RWPE2 (cell line): ENCODE measurements around the gene PLEKHG2.
A peak's percentile ranks its signal among the peaks of the same experiment; 100 is the strongest.

Source experiments
- ATAC-seq: fragments of 200-7000 bp; cut with Tn5 transposase; 3 replicates; pipeline ENCODE4 v1.9.1; 2021; ENCODE audit warnings: low read depth
- DNase-seq: peaks from one replicate; pipeline ENCODE4 v3.0.0-alpha.2; 2020; ENCODE audit warnings: low spot score
- H3K27ac ChIP-seq: fragments of 450-650 bp; 2 replicates; pipeline ENCODE4 v1.5.1; 2017; ENCODE audit warnings: mild to moderate bottlenecking; ENCODE audit not compliant: poor library complexity, severe bottlenecking
- H3K27me3 ChIP-seq: fragments of 250-450 bp; sonication (Bioruptor Pico); 2 replicates; pipeline ENCODE4 v1.5.1; 2021; ENCODE audit warnings: mild to moderate bottlenecking, moderate library complexity; ENCODE audit not compliant: insufficient read depth, poor library complexity, severe bottlenecking
- H3K36me3 ChIP-seq: fragments of 250-450 bp; sonication (Bioruptor Pico); 2 replicates; pipeline ENCODE4 v1.5.1; 2020; ENCODE audit warnings: low read depth, mild to moderate bottlenecking, moderate library complexity
- H3K4me1 ChIP-seq: fragments of 250-450 bp; sonication (Bioruptor Pico); 2 replicates; pipeline ENCODE4 v1.5.1; 2021; ENCODE audit warnings: mild to moderate bottlenecking, moderate library complexity; ENCODE audit not compliant: insufficient read depth, poor library complexity, severe bottlenecking
- H3K4me3 ChIP-seq: fragments of 250-450 bp; sonication (Bioruptor Pico); 2 replicates; pipeline ENCODE4 v1.5.1; 2021; ENCODE audit warnings: mild to moderate bottlenecking, moderate library complexity; ENCODE audit not compliant: severe bottlenecking
- H3K9me3 ChIP-seq: fragments of 250-450 bp; sonication (Bioruptor Pico); 2 replicates; pipeline ENCODE4 v1.5.1; 2021; ENCODE audit warnings: mild to moderate bottlenecking, moderate library complexity; ENCODE audit not compliant: severe bottlenecking
- TF ChIP-seq, protein P1 (sequence below): fragments of 450-650 bp; IDR thresholded peaks from one replicate; pipeline ENCODE4 v1.5.1; 2017; ENCODE audit warnings: mild to moderate bottlenecking, moderate library complexity; ENCODE audit not compliant: poor library complexity, severe bottlenecking

PLEKHG2 gene

DNA sequence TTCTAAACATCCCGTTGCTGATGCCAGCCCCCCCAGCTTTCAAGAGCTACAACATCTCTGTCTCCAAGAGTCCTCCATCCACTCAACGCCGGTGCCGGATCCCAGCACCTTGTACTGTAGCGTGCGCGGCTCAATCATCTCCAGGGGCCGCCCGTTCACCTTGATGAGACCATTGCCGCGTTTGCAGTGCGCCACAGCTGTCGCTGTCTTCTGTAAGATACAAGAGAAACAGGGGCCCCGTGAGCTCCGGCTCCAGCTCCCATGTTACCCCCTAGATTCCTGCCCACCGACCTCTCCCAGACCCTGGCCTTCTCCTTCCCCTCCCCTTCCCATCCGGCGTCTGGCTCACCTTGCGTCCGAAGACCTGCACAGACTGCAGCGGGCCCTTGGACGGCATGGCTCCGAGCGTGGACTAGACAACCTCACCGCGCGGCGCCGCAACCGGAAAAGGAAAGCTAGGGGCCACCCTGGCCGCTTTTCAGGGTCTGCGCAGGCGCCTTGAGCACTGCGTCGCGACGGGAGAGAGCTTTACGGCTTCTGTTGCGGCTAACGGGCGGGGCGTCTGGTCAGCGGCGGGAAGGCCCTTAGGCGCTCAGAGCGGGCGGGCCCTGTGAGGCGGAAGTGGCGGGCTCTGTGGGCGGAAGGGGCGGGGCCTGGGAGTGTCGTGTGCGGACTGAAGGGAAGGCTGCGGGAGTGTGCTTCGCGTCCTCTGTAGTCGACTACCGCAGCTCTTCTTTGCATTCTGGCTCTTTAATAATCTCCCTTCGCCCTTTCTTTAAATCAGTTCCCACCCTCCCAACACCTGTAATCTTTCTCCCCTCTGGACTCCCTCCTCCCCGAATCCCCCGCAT, 23.3 kb downstream of the PLEKHG2 start, which contains the start of gene RPS16:
Gene RPS16 (minus strand): TSS at position 451 of the 851 bp plus-strand sequence. CDS start 54 bp downstream, at position 397.
- TF ChIP-seq, protein P1, sequence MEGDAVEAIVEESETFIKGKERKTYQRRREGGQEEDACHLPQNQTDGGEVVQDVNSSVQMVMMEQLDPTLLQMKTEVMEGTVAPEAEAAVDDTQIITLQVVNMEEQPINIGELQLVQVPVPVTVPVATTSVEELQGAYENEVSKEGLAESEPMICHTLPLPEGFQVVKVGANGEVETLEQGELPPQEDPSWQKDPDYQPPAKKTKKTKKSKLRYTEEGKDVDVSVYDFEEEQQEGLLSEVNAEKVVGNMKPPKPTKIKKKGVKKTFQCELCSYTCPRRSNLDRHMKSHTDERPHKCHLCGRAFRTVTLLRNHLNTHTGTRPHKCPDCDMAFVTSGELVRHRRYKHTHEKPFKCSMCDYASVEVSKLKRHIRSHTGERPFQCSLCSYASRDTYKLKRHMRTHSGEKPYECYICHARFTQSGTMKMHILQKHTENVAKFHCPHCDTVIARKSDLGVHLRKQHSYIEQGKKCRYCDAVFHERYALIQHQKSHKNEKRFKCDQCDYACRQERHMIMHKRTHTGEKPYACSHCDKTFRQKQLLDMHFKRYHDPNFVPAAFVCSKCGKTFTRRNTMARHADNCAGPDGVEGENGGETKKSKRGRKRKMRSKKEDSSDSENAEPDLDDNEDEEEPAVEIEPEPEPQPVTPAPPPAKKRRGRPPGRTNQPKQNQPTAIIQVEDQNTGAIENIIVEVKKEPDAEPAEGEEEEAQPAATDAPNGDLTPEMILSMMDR = no peak
- Histone ChIP-seq H3K27me3 (no peaks in the 10 kb centered on the region), H3K9me3 (no peaks in the 10 kb centered on the region), H3K4me3 (peak within 1 kb of the TSS; percentile 89), H3K27ac (peak within 1 kb of the TSS; percentile 72), H3K36me3 (peaks cover 38% of the 10 kb centered on the region), H3K4me1 (peaks cover 20% of the 10 kb centered on the region)
- DNase-seq = peak; percentile 98
- peak; percentile 80 for ATAC-seq

DNA sequence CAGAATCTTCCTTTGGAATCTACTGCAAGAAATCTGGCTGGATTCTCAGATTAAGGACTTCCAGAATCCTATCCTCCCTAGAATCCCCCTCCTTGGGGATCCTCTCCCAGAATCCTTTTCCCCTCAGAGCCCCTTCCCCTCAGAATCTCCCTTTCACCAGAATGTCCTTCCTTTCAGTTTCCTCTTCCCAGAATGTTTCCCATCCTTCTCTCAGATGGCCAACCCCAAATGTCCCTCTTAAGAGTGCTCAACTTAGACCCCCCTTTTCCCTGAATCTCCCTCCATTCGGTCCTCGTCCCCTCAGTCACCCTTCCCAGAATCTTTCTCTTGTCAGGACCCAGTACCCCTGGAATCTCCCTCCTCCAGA, 23.9 kb downstream of the PLEKHG2 start:
- Histone ChIP-seq H3K4me1 (peaks cover 15% of the 10 kb centered on the region), H3K9me3 (no peaks in the 10 kb centered on the region), H3K27me3 (no peaks in the 10 kb centered on the region), H3K4me3 (peak overlapping the region; percentile 89), H3K36me3 (peaks cover 38% of the 10 kb centered on the region), H3K27ac (peak overlapping the region; percentile 72)
- ATAC-seq (no peak), DNase-seq (no peak)
- TF ChIP-seq, protein P1 = no peak

DNA sequence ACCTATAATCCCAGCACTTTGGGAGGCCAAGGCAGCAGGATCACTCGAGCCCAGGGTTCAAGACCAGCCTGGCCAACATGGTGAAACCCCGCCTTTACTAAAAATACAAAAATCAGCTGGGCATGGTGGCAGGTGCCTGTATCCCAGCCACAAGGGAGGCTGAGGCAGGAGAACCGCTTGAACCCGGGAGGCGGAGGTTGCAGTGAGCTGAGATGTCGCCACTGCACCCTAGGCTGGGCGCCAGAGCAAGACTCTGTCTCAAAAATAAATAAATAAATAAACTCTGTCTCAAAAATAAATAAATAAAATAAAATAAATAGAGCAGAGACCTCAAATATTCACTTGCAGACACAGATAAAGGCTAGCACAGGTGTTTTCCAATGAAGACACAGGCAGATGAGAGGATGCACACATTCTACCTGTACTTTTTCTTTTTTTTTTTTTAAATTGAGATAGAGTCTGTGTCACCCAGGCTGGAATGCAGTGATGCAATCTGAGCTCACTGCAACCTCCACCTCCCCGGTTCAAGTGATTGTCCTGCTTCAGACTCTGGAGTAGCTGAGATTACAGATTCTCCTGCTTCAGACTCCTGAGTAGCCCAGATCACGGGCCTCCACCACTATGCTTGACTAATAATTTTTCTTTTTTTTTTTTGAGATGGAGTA, 25.9 kb downstream of the PLEKHG2 start:
- H3K27me3 ChIP-seq = no peaks in the 10 kb centered on the region
- H3K36me3 ChIP-seq = peaks cover 22% of the 10 kb centered on the region
- H3K9me3 ChIP-seq = no peaks in the 10 kb centered on the region
- peaks cover 14% of the 10 kb centered on the region for H3K4me1 ChIP-seq
- TF ChIP-seq, protein P1 = no peak
- H3K27ac ChIP-seq = peak overlapping the region; percentile 4
- DNase-seq (no peak), ATAC-seq (peak; percentile 17; the same call in 2 of the 3 replicates)
- no peak overlapping the region for H3K4me3 ChIP-seq

DNA sequence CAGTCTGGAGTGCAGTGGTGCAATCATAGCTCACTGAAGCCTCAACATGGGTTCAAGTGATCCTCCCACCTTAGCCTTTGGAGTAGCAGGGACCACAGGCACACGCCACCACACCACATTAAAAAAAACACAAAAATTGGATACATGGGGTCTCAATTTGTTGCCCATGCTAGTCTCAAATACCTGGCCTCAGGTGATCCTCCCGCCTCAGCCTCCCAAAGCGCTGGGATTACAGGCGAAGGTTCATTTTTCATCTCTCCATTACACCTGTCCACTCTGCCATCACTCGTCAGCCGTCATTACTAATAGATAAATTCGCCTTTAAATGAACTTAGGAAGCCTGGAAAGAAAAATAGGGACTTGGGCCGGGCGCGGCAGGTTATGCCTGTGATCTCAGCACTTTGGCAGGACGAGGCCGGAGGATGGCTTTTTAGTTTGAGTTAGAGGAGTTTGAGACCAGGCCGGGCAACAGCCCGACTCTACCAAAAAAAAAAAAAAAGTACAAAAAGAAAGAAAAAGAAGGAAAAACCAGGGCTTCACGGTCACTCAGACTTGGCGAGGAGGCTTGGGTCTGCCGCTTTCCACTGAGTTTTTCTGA, 32.2 kb downstream of the PLEKHG2 start:
- peak overlapping the region; percentile 76 for H3K4me3 ChIP-seq
- DNase-seq (no peak), ATAC-seq (no peak)
- H3K27ac ChIP-seq = peak overlapping the region; percentile 57
- peaks cover 13% of the 10 kb centered on the region for H3K4me1 ChIP-seq
- H3K36me3 ChIP-seq = peaks cover 13% of the 10 kb centered on the region
- H3K27me3 ChIP-seq = no peaks in the 10 kb centered on the region
- TF ChIP-seq, protein P1 = no peak
- no peaks in the 10 kb centered on the region for H3K9me3 ChIP-seq
